ENCODE data around the gene ELOVL6. TPM values are rescaled to one million over a fixed set of nuclear protein-coding genes. Genes with fewer than 3 reads are reported as not detected.

The ELOVL6 gene
- total RNA-seq, 2 donors from 2014 or later: 43.5 to 44.8 TPM

GRCh38 chr4:110075891-110076290 is 122.5 kb downstream of the ELOVL6 start:
- Mint-ChIP-seq H3K4me1 (peaks cover 21% of the 10 kb centered on the region), H3K4me3 (no peak overlapping the region), H3K27ac (no peak overlapping the region), H3K36me3 (ENCODE audit: low read depth) (peaks cover 36% of the 10 kb centered on the region), H3K9me3 (peaks cover 27% of the 10 kb centered on the region), H3K27me3 (ENCODE audit: insufficient read depth) (no peaks in the 10 kb centered on the region)
- H3K36me3 ChIP-seq (ENCODE audit: control insufficient read depth, insufficient read depth, low read length): peaks cover 5% of the 10 kb centered on the region
- DNase-seq: no peak
- no peaks in the 10 kb centered on the region for H3K9me3 ChIP-seq (ENCODE audit: control insufficient read depth, low read length)
- TF ChIP-seq CTCF (conservative IDR thresholded peaks at IDR 0.05): no peak
- no peaks in the 10 kb centered on the region for H3K4me1 ChIP-seq (ENCODE audit: control insufficient read depth, insufficient read depth, low read length)
- no peak overlapping the region for H3K27ac ChIP-seq (ENCODE audit: low read depth, low read length)
- 100% methylated on average over 1 of the region's 1 CpG; no CpG with 5 or more reads in 1 of the 2 experiments for WGBS, 2 experiments (ENCODE audit: insufficient coverage in 1 of 2, insufficient read length in 1 of 2)
- no peak overlapping the region for H3K4me3 ChIP-seq (ENCODE audit: low read length)
- no peak overlapping the region for H3K9ac ChIP-seq (ENCODE audit: extremely low read depth, low read length, poor library complexity, severe bottlenecking)
- no peaks in the 10 kb centered on the region for H3K27me3 ChIP-seq (ENCODE audit: control insufficient read depth, insufficient read depth, low read length, poor library complexity, severe bottlenecking)

- Mint-ChIP-seq H3K27ac (no peak overlapping the region), H3K9me3 (peaks cover 27% of the 10 kb centered on the region), H3K27me3 (ENCODE audit: insufficient read depth) (no peaks in the 10 kb centered on the region), H3K36me3 (ENCODE audit: low read depth) (peaks cover 36% of the 10 kb centered on the region), H3K4me3 (no peak overlapping the region), H3K4me1 (peaks cover 26% of the 10 kb centered on the region)
- H3K4me3 ChIP-seq (ENCODE audit: low read length): no peak overlapping the region
- peaks cover 5% of the 10 kb centered on the region for H3K36me3 ChIP-seq (ENCODE audit: control insufficient read depth, insufficient read depth, low read length)
- no peaks in the 10 kb centered on the region for H3K27me3 ChIP-seq (ENCODE audit: control insufficient read depth, insufficient read depth, low read length, poor library complexity, severe bottlenecking)
- no peaks in the 10 kb centered on the region for H3K4me1 ChIP-seq (ENCODE audit: control insufficient read depth, insufficient read depth, low read length)
- no peak for DNase-seq
- TF ChIP-seq CTCF (conservative IDR thresholded peaks at IDR 0.05): no peak
- H3K9ac ChIP-seq (ENCODE audit: extremely low read depth, low read length, poor library complexity, severe bottlenecking): no peak overlapping the region
- no peaks in the 10 kb centered on the region for H3K9me3 ChIP-seq (ENCODE audit: control insufficient read depth, low read length)
- no peak overlapping the region for H3K27ac ChIP-seq (ENCODE audit: low read depth, low read length)
Measured at GRCh38 chr4:110075083-110075738, 123.2 kb downstream of the ELOVL6 start.

DNA sequence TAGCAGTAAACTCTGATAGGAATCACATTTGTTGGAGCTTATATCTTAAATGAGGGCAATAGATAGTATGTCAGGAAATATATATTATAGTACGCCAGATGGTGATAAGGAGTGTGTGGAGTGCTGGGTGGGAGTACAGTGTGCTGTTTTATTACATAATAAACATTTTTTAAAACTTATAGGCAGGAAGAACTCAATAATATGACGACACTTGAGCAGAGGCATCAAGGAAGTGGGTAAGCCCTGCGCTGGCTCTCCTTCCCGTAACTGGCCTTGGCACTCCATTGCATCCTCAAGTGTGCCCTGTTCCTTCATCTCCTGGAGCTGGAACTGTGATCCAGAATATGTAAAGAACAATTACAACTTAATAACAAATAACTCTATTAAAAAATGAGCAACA is 123.8 kb downstream of the ELOVL6 start:
- no peak overlapping the region for H3K27ac Mint-ChIP-seq
- H3K27me3 ChIP-seq (ENCODE audit: control insufficient read depth, insufficient read depth, low read length, poor library complexity, severe bottlenecking): no peaks in the 10 kb centered on the region
- H3K4me3 Mint-ChIP-seq: no peak overlapping the region
- no peak overlapping the region for H3K27ac ChIP-seq (ENCODE audit: low read depth, low read length)
- no peaks in the 10 kb centered on the region for H3K27me3 Mint-ChIP-seq (ENCODE audit: insufficient read depth)
- H3K9ac ChIP-seq (ENCODE audit: extremely low read depth, low read length, poor library complexity, severe bottlenecking): no peak overlapping the region
- H3K36me3 Mint-ChIP-seq (ENCODE audit: low read depth): peaks cover 35% of the 10 kb centered on the region
- H3K9me3 ChIP-seq (ENCODE audit: control insufficient read depth, low read length): no peaks in the 10 kb centered on the region
- peaks cover 26% of the 10 kb centered on the region for H3K9me3 Mint-ChIP-seq
- H3K4me1 Mint-ChIP-seq: peaks cover 26% of the 10 kb centered on the region
- no peak for TF ChIP-seq CTCF (conservative IDR thresholded peaks at IDR 0.05)
- peaks cover 5% of the 10 kb centered on the region for H3K36me3 ChIP-seq (ENCODE audit: control insufficient read depth, insufficient read depth, low read length)
- H3K4me1 ChIP-seq (ENCODE audit: control insufficient read depth, insufficient read depth, low read length): no peaks in the 10 kb centered on the region
- 73 to 100% methylated on average over 2 to 4 of the region's 4 CpGs for WGBS, 2 experiments (ENCODE audit: insufficient coverage in 1 of 2, insufficient read length in 1 of 2)
- DNase-seq: no peak
- no peak overlapping the region for H3K4me3 ChIP-seq (ENCODE audit: low read length)
